HuH-7.5 (cell line): ENCODE measurements around the gene PAXX.

Experiments
- DNase-seq: peaks from one replicate; pipeline ENCODE4 v3.0.0; 2011; ENCODE audit warnings: low spot score

PAXX gene

GRCh38 chr9:137018761-137019559, 26.7 kb downstream of the PAXX start:
- no peak for DNase-seq

- no peak for DNase-seq
These were observed 27.9 kb downstream of the PAXX start for GRCh38 chr9:137019891-137020683.

- DNase-seq = no peak
These were observed 28.7 kb downstream of the PAXX start for GRCh38 chr9:137020771-137021567.

- no peak for DNase-seq
These were observed 29.4 kb downstream of the PAXX start for GRCh38 chr9:137021568-137021978.

- DNase-seq = peak; percentile 87
These were observed 29.9 kb downstream of the PAXX start for GRCh38 chr9:137021979-137022661.

GRCh38 chr9:137022662-137023008, 30.4 kb downstream of the PAXX start:
- DNase-seq = no peak

GRCh38 chr9:137023157-137023556, 30.9 kb downstream of the PAXX start:
- no peak for DNase-seq

- no peak for DNase-seq
These were observed 31.4 kb downstream of the PAXX start for GRCh38 chr9:137023583-137023991.

GRCh38 chr9:137025517-137025966, 33.3 kb downstream of the PAXX start:
- no peak for DNase-seq

- no peak for DNase-seq
These were observed 34.2 kb downstream of the PAXX start for GRCh38 chr9:137026384-137026783.

- no peak for DNase-seq
These were observed 34.6 kb downstream of the PAXX start for GRCh38 chr9:137026828-137027227.

GRCh38 chr9:137027369-137028262, 35.4 kb downstream of the PAXX start, which contains the start of gene ABCA2:
Gene ABCA2, minus strand, starts transcription at chr9:137028237. Its CDS starts 97 bp downstream, at chr9:137028140.
- DNase-seq = peak; percentile 75

- peak; percentile 77 for DNase-seq
These were observed 36.2 kb downstream of the PAXX start for GRCh38 chr9:137028263-137029057.

GRCh38 chr9:137029058-137029936, 37.1 kb downstream of the PAXX start:
- peak; percentile 93 for DNase-seq

- no peak for DNase-seq
These were observed 37.8 kb downstream of the PAXX start for GRCh38 chr9:137030006-137030405.

GRCh38 chr9:137030538-137031527, 38.6 kb downstream of the PAXX start:
- no peak for DNase-seq

GRCh38 chr9:137031904-137032640, 39.9 kb downstream of the PAXX start, which contains the start of gene FUT7:
Gene FUT7, minus strand, starts transcription at chr9:137032088. Its CDS starts 97 bp downstream, at chr9:137031991.
- no peak for DNase-seq
